Upper lobe of right lung (tissue), 1 donor: ENCODE measurements around the gene DTWD2. TPM values are rescaled to one million over a fixed set of nuclear protein-coding genes. Genes with fewer than 3 reads are reported as not detected.
"Not testable (repeated sequence)": the region's sequence is repeated elsewhere in the genome, so short reads cannot be mapped to it uniquely, and the experiment has no call there.

Experiments
- ATAC-seq: fragments of 200-7000 bp; cut with Tn5 transposase; one replicate; pipeline ENCODE4 v1.9.1; 2020; ENCODE audit warnings: mild to moderate bottlenecking, moderate library complexity
- DNase-seq: peaks from one replicate; pipeline ENCODE4 v3.0.0-alpha.2; 2020
- H3K27ac ChIP-seq: fragments of 200-600 bp; one replicate; pipeline ENCODE4 v1.8.0; 2022
- H3K27me3 ChIP-seq: fragments of 200-600 bp; one replicate; pipeline ENCODE4 v1.8.0; 2022; ENCODE audit warnings: mild to moderate bottlenecking
- H3K36me3 ChIP-seq: fragments of 200-600 bp; one replicate; pipeline ENCODE4 v1.8.0; 2022
- H3K4me1 ChIP-seq: fragments of 200-600 bp; one replicate; pipeline ENCODE4 v1.8.0; 2022
- H3K4me3 ChIP-seq: fragments of 200-600 bp; one replicate; pipeline ENCODE4 v1.8.0; 2022; ENCODE audit warnings: mild to moderate bottlenecking
- H3K9me3 ChIP-seq: fragments of 200-600 bp; one replicate; pipeline ENCODE4 v1.8.0; 2022
- intact Hi-C: fragments of 100-400 bp; cut with DNase I; formaldehyde crosslinking; loops from one replicate; pipeline ENCODE4 v1.11.0; 2022
- total RNA-seq: library from RNA; stranded (reverse); fragmentation: NEBNext Ultra II Directional; extraction: Animal tissue kit (Norgen Biotek cat#: 25700); gene quantifications from one replicate; pipeline ENCODE4 v1.2.1, GENCODE V29; 2021
- TF ChIP-seq, protein P1 (sequence below): fragments of 200-600 bp; IDR thresholded peaks from one replicate; pipeline ENCODE4 v1.8.0; 2022; ENCODE audit warnings: antibody characterized with exemption
- donor health status: DM: no; HTN: yes; CAD: no; lungs with severe emphysema.

The DTWD2 gene
- total RNA-seq, 1 donor from 2014 or later = 8.5 TPM

GRCh38 chr5:119010206-119010605 is 21.9 kb upstream of the DTWD2 start:
- Histone ChIP-seq H3K9me3 (no peaks in the 10 kb centered on the region), H3K4me1 (no peaks in the 10 kb centered on the region), H3K27ac (no peak overlapping the region), H3K27me3 (no peaks in the 10 kb centered on the region), H3K4me3 (no peak overlapping the region), H3K36me3 (no peaks in the 10 kb centered on the region)
- ATAC-seq = no peak
- intact Hi-C loops = no loop called here
- TF ChIP-seq, protein P1, sequence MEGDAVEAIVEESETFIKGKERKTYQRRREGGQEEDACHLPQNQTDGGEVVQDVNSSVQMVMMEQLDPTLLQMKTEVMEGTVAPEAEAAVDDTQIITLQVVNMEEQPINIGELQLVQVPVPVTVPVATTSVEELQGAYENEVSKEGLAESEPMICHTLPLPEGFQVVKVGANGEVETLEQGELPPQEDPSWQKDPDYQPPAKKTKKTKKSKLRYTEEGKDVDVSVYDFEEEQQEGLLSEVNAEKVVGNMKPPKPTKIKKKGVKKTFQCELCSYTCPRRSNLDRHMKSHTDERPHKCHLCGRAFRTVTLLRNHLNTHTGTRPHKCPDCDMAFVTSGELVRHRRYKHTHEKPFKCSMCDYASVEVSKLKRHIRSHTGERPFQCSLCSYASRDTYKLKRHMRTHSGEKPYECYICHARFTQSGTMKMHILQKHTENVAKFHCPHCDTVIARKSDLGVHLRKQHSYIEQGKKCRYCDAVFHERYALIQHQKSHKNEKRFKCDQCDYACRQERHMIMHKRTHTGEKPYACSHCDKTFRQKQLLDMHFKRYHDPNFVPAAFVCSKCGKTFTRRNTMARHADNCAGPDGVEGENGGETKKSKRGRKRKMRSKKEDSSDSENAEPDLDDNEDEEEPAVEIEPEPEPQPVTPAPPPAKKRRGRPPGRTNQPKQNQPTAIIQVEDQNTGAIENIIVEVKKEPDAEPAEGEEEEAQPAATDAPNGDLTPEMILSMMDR = no peak
- DNase-seq = no peak

DNA sequence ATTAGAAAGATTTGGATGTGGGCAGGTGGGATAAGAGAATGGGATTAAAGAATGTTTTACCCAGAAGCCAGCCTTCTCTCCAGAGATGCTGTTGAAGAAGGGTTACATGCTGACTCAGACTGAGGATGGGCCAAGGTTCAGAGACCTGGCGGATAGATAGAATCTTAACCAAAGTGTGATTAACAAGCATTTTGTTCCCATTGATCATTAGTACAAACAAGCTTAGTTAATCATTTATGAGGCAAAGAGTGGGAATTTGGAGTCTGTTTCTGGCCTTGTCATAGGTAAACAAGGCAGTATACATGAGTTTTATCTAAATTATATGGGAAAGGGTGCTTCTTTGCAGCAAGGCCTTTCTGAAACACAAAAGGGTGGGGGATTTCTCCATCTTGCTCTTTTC is 20.8 kb upstream of the DTWD2 start:
- Histone ChIP-seq H3K9me3 (no peaks in the 10 kb centered on the region), H3K4me1 (no peaks in the 10 kb centered on the region), H3K36me3 (no peaks in the 10 kb centered on the region), H3K27me3 (no peaks in the 10 kb centered on the region), H3K4me3 (no peak overlapping the region), H3K27ac (no peak overlapping the region)
- TF ChIP-seq, protein P1 = no peak
- no peak for ATAC-seq
- no peak for DNase-seq
- intact Hi-C loops = no loop called here

- ATAC-seq (no peak), DNase-seq (no peak)
- H3K9me3 ChIP-seq = no peaks in the 10 kb centered on the region
- no peak overlapping the region for H3K27ac ChIP-seq
- TF ChIP-seq, protein P1 = no peak
- no peaks in the 10 kb centered on the region for H3K4me1 ChIP-seq
- no peaks in the 10 kb centered on the region for H3K36me3 ChIP-seq
- no peak overlapping the region for H3K4me3 ChIP-seq
- intact Hi-C loops = no loop called here
- H3K27me3 ChIP-seq = no peaks in the 10 kb centered on the region
Measured at GRCh38 chr5:118999696-119000095, 11.3 kb upstream of the DTWD2 start.

DNA sequence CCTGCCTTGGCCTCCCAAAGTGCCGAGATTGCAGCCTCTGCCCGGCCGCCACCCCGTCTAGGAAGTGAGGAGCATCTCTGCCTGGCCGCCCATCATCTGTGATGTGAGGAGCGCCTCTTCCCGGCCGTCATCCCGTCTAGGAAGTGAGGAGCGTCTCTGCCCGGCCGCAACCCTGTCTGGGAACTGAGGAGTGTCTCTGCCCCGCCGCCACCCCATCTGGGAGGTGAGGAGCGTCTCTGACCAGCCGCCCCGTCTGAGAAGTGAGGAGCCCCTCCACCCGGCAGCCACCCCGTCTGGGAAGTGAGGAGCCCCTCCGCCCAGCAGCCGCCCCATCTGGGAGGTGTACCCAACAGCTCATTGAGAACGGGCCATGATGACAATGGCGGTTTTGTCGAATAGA is 10.5 kb upstream of the DTWD2 start:
- ATAC-seq, H3K4me3 ChIP-seq, H3K36me3 ChIP-seq, H3K9me3 ChIP-seq, H3K27ac ChIP-seq, intact Hi-C loops, DNase-seq, H3K27me3 ChIP-seq, H3K4me1 ChIP-seq: not testable (repeated sequence)

DNA sequence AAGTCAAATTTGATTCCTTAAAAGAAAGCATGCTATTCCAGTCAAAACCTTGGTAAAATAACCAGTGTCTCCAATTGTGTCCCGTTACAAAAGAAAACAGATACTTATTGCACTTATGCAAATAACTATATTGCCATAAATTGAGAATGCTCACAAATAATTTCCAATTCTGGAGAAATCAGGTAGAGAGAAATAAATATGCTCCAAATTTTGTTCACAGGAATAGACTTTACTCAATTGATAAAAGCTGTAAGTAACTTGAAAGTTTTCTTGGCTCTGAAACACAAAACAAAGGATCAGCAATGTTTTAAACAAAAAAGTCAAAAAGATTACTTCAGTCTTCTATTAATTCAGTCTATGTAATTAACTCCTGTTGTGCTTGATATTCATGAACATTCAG is 7.8 kb upstream of the DTWD2 start:
- intact Hi-C loops = no loop called here
- H3K27ac ChIP-seq = no peak overlapping the region
- DNase-seq (no peak), ATAC-seq (no peak)
- TF ChIP-seq, protein P1 = no peak
- H3K4me3 ChIP-seq = no peak overlapping the region
- H3K9me3 ChIP-seq = no peaks in the 10 kb centered on the region
- H3K27me3 ChIP-seq = no peaks in the 10 kb centered on the region
- H3K4me1 ChIP-seq = no peaks in the 10 kb centered on the region
- H3K36me3 ChIP-seq = no peaks in the 10 kb centered on the region

GRCh38 chr5:118994595-118994994 is 6.2 kb upstream of the DTWD2 start:
- Histone ChIP-seq H3K4me1 (no peaks in the 10 kb centered on the region), H3K4me3 (no peak overlapping the region), H3K36me3 (no peaks in the 10 kb centered on the region), H3K27ac (no peak overlapping the region), H3K9me3 (no peaks in the 10 kb centered on the region), H3K27me3 (no peaks in the 10 kb centered on the region)
- TF ChIP-seq, protein P1 = no peak
- no peak for ATAC-seq
- intact Hi-C loops = no loop called here
- DNase-seq = no peak

DNA sequence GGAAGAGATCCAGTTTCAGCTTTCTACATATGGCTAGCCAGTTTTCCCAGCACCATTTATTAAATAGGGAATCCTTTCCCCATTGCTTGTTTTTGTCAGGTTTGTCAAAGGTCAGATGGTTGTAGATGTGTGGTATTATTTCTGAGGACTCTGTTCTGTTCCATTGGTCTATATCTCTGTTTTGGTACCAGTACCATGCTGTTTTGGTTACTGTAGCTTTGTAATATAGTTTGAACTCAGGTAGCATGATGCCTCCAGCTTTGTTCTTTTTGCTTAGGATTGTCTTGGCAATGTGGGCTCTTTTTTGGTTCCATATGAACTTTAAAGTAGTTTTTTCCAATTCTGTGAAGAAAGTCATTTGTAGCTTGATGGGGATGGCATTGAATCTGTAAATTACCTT is 4.8 kb upstream of the DTWD2 start:
- DNase-seq = not testable (repeated sequence)

GRCh38 chr5:118992055-118992454 is 3.7 kb upstream of the DTWD2 start:
- H3K9me3 ChIP-seq, ATAC-seq, DNase-seq, H3K4me3 ChIP-seq, intact Hi-C loops, H3K4me1 ChIP-seq, H3K27me3 ChIP-seq, H3K36me3 ChIP-seq, H3K27ac ChIP-seq: not testable (repeated sequence)

More for the DNA sequence above, 4.8 kb upstream of the DTWD2 start:
- H3K9me3 ChIP-seq, H3K4me3 ChIP-seq, H3K36me3 ChIP-seq, H3K27ac ChIP-seq, H3K27me3 ChIP-seq, ATAC-seq, intact Hi-C loops, H3K4me1 ChIP-seq: not testable (repeated sequence)
